Common myeloid progenitor, CD34-positive (primary cell): ENCODE data around the gene CTNNA2.

ENCODE experiments used
- CTCF ChIA-PET: fragments of 350-600 bp; sonication (Branson Sonifier 250); formaldehyde crosslinking; loops from one replicate; lab custom pipeline; 2021; ENCODE audit warnings: antibody characterized with exemption; lab: Charles Lee
- POLR2A ChIA-PET: fragments of 350-600 bp; sonication (Branson Sonifier 250); formaldehyde crosslinking; loops from one replicate; lab custom pipeline; 2021; ENCODE audit warnings: antibody characterized with exemption; lab: Charles Lee
- DNase-seq, 3 donors: peaks; one replicate each; pipeline versions ENCODE4 v3.0.0 to v3.0.0-alpha.2; 2013
- H3K27ac ChIP-seq, 2 experiments: 1 replicate in 1 of 2; 2 replicates in 1 of 2; pipeline ENCODE4 v1.7.0; 2013; ENCODE audit warnings: inconsistent platforms in 2 of 2, low read length in 2 of 2, mild to moderate bottlenecking in 2 of 2, low read depth in 1 of 2, moderate library complexity in 1 of 2; ENCODE audit not compliant: severe bottlenecking in 2 of 2, insufficient read depth in 1 of 2, poor library complexity in 1 of 2
- H3K27me3 ChIP-seq, 5 experiments: replicated peaks in 2 of 5; 1 replicate in 3 of 5; 2 replicates in 2 of 5; pipeline versions ENCODE4 v1.6.1 to v1.7.0; 2013; ENCODE audit warnings: low read length in 4 of 5, mild to moderate bottlenecking in 2 of 5, moderate library complexity in 2 of 5, inconsistent platforms in 1 of 5; ENCODE audit not compliant: insufficient read depth in 5 of 5, control insufficient read depth in 4 of 5
- H3K36me3 ChIP-seq, 4 experiments: 1 replicate in 2 of 4; 2 replicates in 2 of 4; pipeline versions ENCODE4 v1.6.1 to v1.7.0; 2013; ENCODE audit warnings: low read length in 3 of 4, control low read depth in 1 of 4, mild to moderate bottlenecking in 1 of 4; ENCODE audit not compliant: control insufficient read depth in 4 of 4, insufficient read depth in 4 of 4
- H3K4me1 ChIP-seq, 4 experiments: 1 replicate in 3 of 4; 2 replicates in 1 of 4; pipeline versions ENCODE4 v1.6.1 to v1.7.1; 2013; ENCODE audit warnings: low read length in 3 of 4, mild to moderate bottlenecking in 3 of 4, control low read depth in 1 of 4, inconsistent platforms in 1 of 4, moderate library complexity in 1 of 4; ENCODE audit not compliant: control insufficient read depth in 4 of 4, insufficient read depth in 4 of 4; ENCODE audit errors: control extremely low read depth in 1 of 4
- H3K4me3 ChIP-seq, 7 experiments: 1 replicate in 4 of 7; 2 replicates in 3 of 7; pipeline versions ENCODE4 v1.5.1 to v1.7.0; 2013; ENCODE audit warnings: mild to moderate bottlenecking in 7 of 7, low read length in 6 of 7, moderate library complexity in 6 of 7, inconsistent platforms in 2 of 7, low read depth in 2 of 7, control low read depth in 1 of 7; ENCODE audit not compliant: insufficient read depth in 4 of 7, control insufficient read depth in 1 of 7; ENCODE audit errors: extremely low read depth in 1 of 7
- H3K9me3 ChIP-seq, 5 experiments: 1 replicate in 4 of 5; 2 replicates in 1 of 5; pipeline versions ENCODE4 v1.6.1 to v1.7.1; 2013; ENCODE audit warnings: low read length in 4 of 5, mild to moderate bottlenecking in 2 of 5, inconsistent platforms in 1 of 5, low read depth in 1 of 5, moderate library complexity in 1 of 5; ENCODE audit not compliant: control insufficient read depth in 4 of 5, insufficient read depth in 2 of 5; ENCODE audit errors: control extremely low read depth in 1 of 5
- WGBS: methylation state at CpG from one replicate; pipeline ENCODE4 v1.1.5; 2013; ENCODE audit not compliant: insufficient coverage; 5-methylcytosine and 5-hydroxymethylcytosine counted together

The CTNNA2 gene

GRCh38 chr2:79716266-79716665, 203.4 kb downstream of the CTNNA2 start:
- Histone ChIP-seq H3K4me1 (no peaks in the 10 kb centered on the region), H3K9me3 (no peaks in the 10 kb centered on the region), H3K4me3 (no peak overlapping the region), H3K27me3 (no peaks in the 10 kb centered on the region), H3K36me3 (no peaks in the 10 kb centered on the region), H3K27ac (no peak overlapping the region)
- POLR2A ChIA-PET, result no interaction called here
- CTCF ChIA-PET, result no interaction called here
- DNase-seq, result no peak
- WGBS, result 93% methylated on average over 3 of the region's 4 CpGs

GRCh38 chr2:79717364-79718007, 204.6 kb downstream of the CTNNA2 start:
- 86% methylated on average over 2 of the region's 5 CpGs for WGBS
- POLR2A ChIA-PET, result no interaction called here
- no peak for DNase-seq
- no peak overlapping the region for H3K27ac ChIP-seq
- H3K9me3 ChIP-seq, result no peaks in the 10 kb centered on the region
- CTCF ChIA-PET, result no interaction called here
- no peaks in the 10 kb centered on the region for H3K4me1 ChIP-seq
- H3K4me3 ChIP-seq, result no peak overlapping the region
- no peaks in the 10 kb centered on the region for H3K36me3 ChIP-seq
- H3K27me3 ChIP-seq, result no peaks in the 10 kb centered on the region

- no peaks in the 10 kb centered on the region for H3K36me3 ChIP-seq
- H3K4me1 ChIP-seq, result no peaks in the 10 kb centered on the region
- H3K4me3 ChIP-seq, result no peak overlapping the region
- ChIA-PET POLR2A (no interaction called here), CTCF (no interaction called here)
- no peak for DNase-seq
- no peaks in the 10 kb centered on the region for H3K9me3 ChIP-seq
- H3K27ac ChIP-seq, result no peak overlapping the region
- H3K27me3 ChIP-seq, result no peaks in the 10 kb centered on the region
- no CpG with 5 or more reads among the region's 1 CpG for WGBS
Observed at GRCh38 chr2:79721061-79721460, 208.2 kb downstream of the CTNNA2 start.

- CTCF ChIA-PET, result no interaction called here
- H3K9me3 ChIP-seq, result no peaks in the 10 kb centered on the region
Observed at GRCh38 chr2:79721966-79722365, 209.1 kb downstream of the CTNNA2 start.

GRCh38 chr2:79723830-79724229, 211.0 kb downstream of the CTNNA2 start:
- H3K27me3 ChIP-seq, result no peaks in the 10 kb centered on the region
- H3K4me3 ChIP-seq, result no peak overlapping the region
- DNase-seq, result no peak
- WGBS, result 96% methylated on average over 2 of the region's 2 CpGs
- H3K4me1 ChIP-seq, result no peaks in the 10 kb centered on the region
- no peaks in the 10 kb centered on the region for H3K9me3 ChIP-seq
- H3K27ac ChIP-seq, result no peak overlapping the region
- POLR2A ChIA-PET, result interaction anchor here (0.6 kb wide), 1 partner anchor 38 kb away, joined by 3 read pairs; no protein-coding TSS in a partner anchor
- CTCF ChIA-PET, result no interaction called here
- no peaks in the 10 kb centered on the region for H3K36me3 ChIP-seq

More at GRCh38 chr2:79721966-79722365, 209.1 kb downstream of the CTNNA2 start:
- POLR2A ChIA-PET, result no interaction called here
- Histone ChIP-seq H3K36me3 (no peaks in the 10 kb centered on the region), H3K4me3 (no peak overlapping the region), H3K27ac (no peak overlapping the region), H3K27me3 (no peaks in the 10 kb centered on the region), H3K4me1 (no peaks in the 10 kb centered on the region)
- no peak for DNase-seq
- 57% methylated on average over 2 of the region's 3 CpGs for WGBS

GRCh38 chr2:79729532-79729931, 216.7 kb downstream of the CTNNA2 start:
- ChIA-PET POLR2A (no interaction called here), CTCF (no interaction called here)

GRCh38 chr2:79734518-79734917, 221.7 kb downstream of the CTNNA2 start:
- no peaks in the 10 kb centered on the region for H3K9me3 ChIP-seq
- H3K4me1 ChIP-seq, result no peaks in the 10 kb centered on the region
- WGBS, result no CpG with 5 or more reads among the region's 1 CpG
- no peak for DNase-seq
- no peak overlapping the region for H3K27ac ChIP-seq
- ChIA-PET POLR2A (no interaction called here), CTCF (no interaction called here)
- no peaks in the 10 kb centered on the region for H3K36me3 ChIP-seq
- no peak overlapping the region for H3K4me3 ChIP-seq
- no peaks in the 10 kb centered on the region for H3K27me3 ChIP-seq

More at GRCh38 chr2:79729532-79729931, 216.7 kb downstream of the CTNNA2 start:
- Histone ChIP-seq H3K27ac (no peak overlapping the region), H3K4me1 (no peaks in the 10 kb centered on the region), H3K36me3 (no peaks in the 10 kb centered on the region), H3K4me3 (no peak overlapping the region), H3K27me3 (no peaks in the 10 kb centered on the region), H3K9me3 (no peaks in the 10 kb centered on the region)
- WGBS, result no CpG with 5 or more reads among the region's 1 CpG
- no peak for DNase-seq
